Subcutaneous abdominal adipose tissue (tissue), 5 donors: Measurements from ENCODE around the gene SHISA8.
"Not testable (repeated sequence)": the region's sequence is repeated elsewhere in the genome, so short reads cannot be mapped to it uniquely, and the experiment has no call there.

Source experiments
- H3K27ac ChIP-seq: one replicate; pipeline ENCODE4 v1.7.0; 2013; ENCODE audit warnings: low read depth, mild to moderate bottlenecking, inconsistent platforms, low read length, moderate library complexity
- H3K27me3 ChIP-seq, 5 donors: one replicate each; pipeline ENCODE4 v1.7.0; 2013; ENCODE audit warnings: low read length in 5 of 5, inconsistent platforms in 1 of 5; ENCODE audit not compliant: control insufficient read depth in 5 of 5, insufficient read depth in 4 of 5
- H3K36me3 ChIP-seq, 5 donors: one replicate each; pipeline ENCODE4 v1.7.0; 2013; ENCODE audit warnings: low read length in 5 of 5; ENCODE audit not compliant: control insufficient read depth in 5 of 5, insufficient read depth in 5 of 5
- H3K4me1 ChIP-seq, 5 donors: one replicate each; pipeline ENCODE4 v1.7.0; 2013; ENCODE audit warnings: low read length in 5 of 5, mild to moderate bottlenecking in 3 of 5, moderate library complexity in 1 of 5; ENCODE audit not compliant: control insufficient read depth in 5 of 5, insufficient read depth in 5 of 5
- H3K4me3 ChIP-seq, 5 donors: one replicate each; pipeline ENCODE4 v1.7.0; 2013; ENCODE audit warnings: low read length in 5 of 5, low read depth in 1 of 5
- H3K9ac ChIP-seq, 5 donors: one replicate each; pipeline ENCODE4 v1.7.0; 2013; ENCODE audit warnings: low read length in 5 of 5, mild to moderate bottlenecking in 4 of 5, moderate library complexity in 3 of 5
- H3K9me3 ChIP-seq, 5 donors: one replicate each; pipeline ENCODE4 v1.7.0; 2013; ENCODE audit warnings: low read length in 5 of 5; ENCODE audit not compliant: control insufficient read depth in 5 of 5
- donor health status: healthy.
- donor health status: healthy.
- donor health status: healthy.
- donor health status: healthy.
- donor health status: healthy.

The SHISA8 gene

DNA sequence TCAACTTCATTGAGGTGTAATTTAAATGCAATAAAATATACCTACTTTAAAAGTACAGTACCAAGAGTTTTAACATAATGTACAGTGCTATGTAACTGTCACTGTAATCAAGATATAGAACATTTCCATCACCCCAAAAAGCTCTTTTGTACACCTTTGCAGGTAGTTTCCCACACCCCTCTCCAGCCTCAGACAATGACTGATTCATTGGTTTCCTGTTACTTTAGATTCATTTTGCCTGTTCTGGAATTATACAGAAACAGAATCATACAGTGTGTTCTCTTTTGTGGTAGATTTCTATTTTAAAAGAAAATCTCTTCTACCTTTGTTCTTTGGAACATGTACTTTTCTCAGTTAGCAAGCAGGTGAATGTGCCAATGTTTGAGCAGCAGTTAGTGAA lies 38.2 kb downstream of the SHISA8 start:
- H3K27ac ChIP-seq: no peak overlapping the region
- H3K27me3 ChIP-seq: no peaks in the 10 kb centered on the region
- no peak overlapping the region for H3K9ac ChIP-seq
- no peak overlapping the region for H3K4me3 ChIP-seq
- H3K4me1 ChIP-seq: no peaks in the 10 kb centered on the region
- no peaks in the 10 kb centered on the region for H3K9me3 ChIP-seq
- H3K36me3 ChIP-seq: peaks cover 16 to 89% (median 80%) of the 10 kb centered on the region in 5 donors

DNA sequence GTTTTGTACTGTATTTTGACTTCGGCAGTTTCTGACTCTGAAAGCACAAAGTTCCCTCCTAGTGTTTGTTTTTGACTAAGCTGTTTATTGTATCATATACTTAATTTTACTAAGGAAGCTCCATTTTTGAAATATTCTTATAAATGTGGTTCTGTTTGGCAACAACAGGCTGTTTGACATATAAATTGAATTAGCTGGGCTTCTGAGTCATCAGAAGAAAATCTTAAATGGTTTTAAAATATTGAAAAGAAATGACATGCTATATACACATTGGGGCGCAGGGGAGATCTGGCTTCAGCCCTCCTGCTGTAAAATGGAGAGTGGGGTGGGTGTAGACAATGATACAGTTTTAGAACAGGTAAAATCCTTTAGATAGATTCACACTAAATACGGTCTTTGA lies 38.6 kb downstream of the SHISA8 start:
- no peak overlapping the region for H3K27ac ChIP-seq
- H3K36me3 ChIP-seq: peaks cover 16 to 89% (median 77%) of the 10 kb centered on the region in 5 donors
- no peaks in the 10 kb centered on the region for H3K9me3 ChIP-seq
- no peaks in the 10 kb centered on the region for H3K27me3 ChIP-seq
- H3K9ac ChIP-seq: no peak overlapping the region
- H3K4me3 ChIP-seq: no peak overlapping the region
- H3K4me1 ChIP-seq: no peaks in the 10 kb centered on the region

DNA sequence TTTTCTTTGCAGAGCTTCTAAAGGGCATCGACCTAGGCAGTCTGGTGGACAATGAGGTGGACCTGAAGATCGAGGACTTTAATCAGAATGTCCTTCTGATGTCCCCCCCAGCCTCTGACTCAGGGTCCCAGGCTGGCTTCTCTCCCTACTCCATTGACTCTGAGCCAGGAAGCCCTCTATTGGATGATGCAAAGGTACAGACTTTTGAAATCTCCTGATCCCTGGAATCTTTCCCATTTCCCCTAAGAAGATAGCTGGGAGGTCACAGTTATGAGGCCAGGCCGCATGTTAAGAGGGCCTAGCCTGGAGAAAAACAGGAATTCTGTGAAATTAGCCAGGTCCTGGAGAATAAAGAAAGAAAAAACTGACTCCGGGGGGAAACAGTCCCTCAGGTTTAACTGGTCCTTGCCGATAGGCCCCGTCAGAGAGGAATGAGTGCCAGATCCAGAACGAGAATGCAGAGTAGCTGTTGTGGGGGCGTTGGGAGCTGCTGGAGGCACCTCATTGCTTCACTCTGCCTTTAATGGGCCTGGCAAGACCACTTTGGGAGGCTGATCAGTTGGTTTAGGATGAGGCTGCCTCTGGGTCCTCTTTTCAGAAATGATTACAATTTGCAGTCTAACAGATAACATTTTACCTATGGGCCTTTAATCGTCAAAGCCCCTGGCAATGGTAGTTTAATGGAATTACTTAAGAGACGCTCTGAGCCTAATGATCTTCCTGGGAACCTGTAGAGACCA lies 39.2 kb downstream of the SHISA8 start:
- Histone ChIP-seq H3K4me3 (no peak overlapping the region), H3K9me3 (no peaks in the 10 kb centered on the region), H3K4me1 (no peaks in the 10 kb centered on the region), H3K27me3 (no peaks in the 10 kb centered on the region), H3K36me3 (peaks cover 16 to 89% (median 77%) of the 10 kb centered on the region in 5 donors), H3K27ac (no peak overlapping the region), H3K9ac (no peak overlapping the region)

DNA sequence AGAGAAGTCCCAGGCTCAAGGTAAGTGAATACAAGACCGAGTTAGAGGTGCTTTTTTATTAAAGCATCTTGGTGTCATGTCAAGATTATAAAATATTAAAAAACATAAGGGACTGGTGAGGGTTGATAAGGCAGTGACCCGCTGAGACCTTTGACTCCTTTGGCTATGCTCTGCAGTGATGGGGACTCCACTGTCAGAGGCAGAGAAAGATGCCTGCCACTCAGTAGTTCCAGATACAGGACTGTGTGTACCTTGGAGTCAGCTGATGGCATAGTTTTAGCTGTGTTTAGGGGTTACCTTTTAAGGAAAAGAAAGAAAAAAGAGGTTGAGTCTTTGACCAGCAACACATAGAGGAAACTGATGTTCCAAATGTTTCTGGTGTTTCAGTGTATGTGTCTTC lies 40.8 kb downstream of the SHISA8 start:
- Histone ChIP-seq H3K27ac (no peak overlapping the region), H3K36me3 (peaks cover 16 to 84% (median 70%) of the 10 kb centered on the region in 5 donors)

DNA sequence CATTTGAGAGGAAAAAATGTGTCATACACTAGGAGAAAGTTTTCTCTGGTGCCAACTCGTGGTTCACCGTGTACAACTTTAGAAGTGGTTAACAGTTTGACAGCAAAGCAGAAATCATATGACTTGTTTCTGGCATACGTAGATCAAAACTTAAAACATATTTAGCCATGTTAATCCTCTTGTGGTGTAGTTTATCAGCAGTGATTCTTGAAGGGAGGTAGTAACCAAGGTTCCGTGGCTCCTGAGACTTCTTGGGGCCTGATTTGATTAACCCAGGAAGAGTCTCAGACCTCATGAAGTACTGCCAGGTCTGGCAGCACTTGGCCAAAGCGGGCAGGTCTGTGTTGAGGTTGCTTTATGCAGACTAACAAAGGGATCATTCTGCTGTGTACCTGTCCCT lies 41.5 kb downstream of the SHISA8 start:
- H3K4me1 ChIP-seq: no peaks in the 10 kb centered on the region
- peaks cover 16 to 84% (median 70%) of the 10 kb centered on the region in 5 donors for H3K36me3 ChIP-seq
- H3K27ac ChIP-seq: no peak overlapping the region
- no peak overlapping the region for H3K9ac ChIP-seq
- H3K27me3 ChIP-seq: no peaks in the 10 kb centered on the region
- H3K9me3 ChIP-seq: no peaks in the 10 kb centered on the region
- H3K4me3 ChIP-seq: no peak overlapping the region

More for the DNA sequence above, 40.8 kb downstream of the SHISA8 start:
- Histone ChIP-seq H3K4me3 (no peak overlapping the region), H3K9me3 (no peaks in the 10 kb centered on the region), H3K9ac (no peak overlapping the region), H3K4me1 (no peaks in the 10 kb centered on the region), H3K27me3 (no peaks in the 10 kb centered on the region)

DNA sequence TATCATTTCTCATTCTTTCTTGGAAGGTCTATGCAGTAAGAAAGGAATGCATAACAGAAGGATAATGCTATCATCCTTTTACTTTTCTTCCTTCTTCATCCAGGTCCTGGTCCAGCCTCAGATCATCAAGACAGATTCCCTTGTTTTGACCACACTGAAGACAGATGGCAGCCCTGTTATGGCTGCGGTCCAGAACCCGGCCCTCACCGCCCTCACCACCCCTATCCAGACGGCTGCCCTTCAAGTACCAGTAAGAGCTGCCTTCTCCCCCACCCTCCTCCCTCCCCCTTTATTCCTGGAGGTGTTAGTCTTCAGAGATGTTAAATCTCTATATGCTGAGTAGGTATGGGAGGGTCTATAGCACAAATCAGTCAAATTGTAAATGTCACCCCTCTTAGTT lies 44.1 kb downstream of the SHISA8 start:
- H3K9me3 ChIP-seq: no peaks in the 10 kb centered on the region
- peaks cover 8 to 75% (median 61%) of the 10 kb centered on the region in 5 donors for H3K36me3 ChIP-seq
- no peak overlapping the region for H3K4me3 ChIP-seq
- no peaks in the 10 kb centered on the region for H3K27me3 ChIP-seq
- H3K4me1 ChIP-seq: no peaks in the 10 kb centered on the region
- H3K27ac ChIP-seq: no peak overlapping the region
- H3K9ac ChIP-seq: no peak overlapping the region

DNA sequence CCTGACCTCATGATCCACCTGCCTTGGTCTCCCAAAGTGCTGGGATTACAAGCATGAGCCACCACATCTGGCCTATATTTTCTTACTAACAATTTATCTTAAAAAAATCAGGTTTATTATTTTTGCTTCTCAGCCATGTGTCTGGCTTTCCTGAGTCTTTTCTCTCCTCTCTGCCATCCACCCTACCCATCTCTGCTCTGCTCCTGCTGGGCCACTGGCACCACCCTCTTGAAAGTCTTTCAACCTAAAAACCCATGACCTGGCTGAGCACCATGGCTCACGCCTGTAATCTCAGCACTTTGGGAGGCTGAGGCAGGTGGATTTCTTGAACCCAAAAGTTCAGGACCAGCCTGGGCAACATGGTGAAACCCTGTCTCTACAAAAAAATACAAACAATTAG lies 44.8 kb downstream of the SHISA8 start:
- not testable (repeated sequence) for H3K27ac ChIP-seq, H3K4me3 ChIP-seq, H3K4me1 ChIP-seq, H3K9me3 ChIP-seq, H3K27me3 ChIP-seq, H3K9ac ChIP-seq
- H3K36me3 ChIP-seq: peaks cover 7 to 68% (median 54%) of the 10 kb centered on the region in 5 donors

DNA sequence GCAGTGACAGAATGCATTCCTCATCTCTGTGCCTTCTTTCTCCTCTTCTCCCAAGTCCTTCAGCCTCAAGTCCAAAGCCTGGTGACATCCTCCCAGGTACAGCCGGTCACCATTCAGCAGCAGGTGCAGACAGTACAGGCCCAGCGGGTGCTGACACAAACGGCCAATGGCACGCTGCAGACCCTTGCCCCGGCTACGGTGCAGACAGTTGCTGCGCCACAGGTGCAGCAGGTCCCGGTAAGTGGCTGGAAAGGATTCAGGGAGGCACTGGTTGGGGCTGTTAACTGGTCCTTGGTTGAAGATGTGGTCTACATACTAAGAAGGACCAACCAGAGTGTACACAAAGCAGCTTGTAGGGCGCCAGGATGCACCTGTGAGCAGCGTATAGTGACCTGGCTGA lies 46.3 kb downstream of the SHISA8 start:
- H3K27me3 ChIP-seq: no peaks in the 10 kb centered on the region
- no peak overlapping the region for H3K9ac ChIP-seq
- H3K9me3 ChIP-seq: no peaks in the 10 kb centered on the region
- H3K27ac ChIP-seq: no peak overlapping the region
- H3K36me3 ChIP-seq: peaks cover 4 to 55% (median 42%) of the 10 kb centered on the region in 5 donors
- H3K4me3 ChIP-seq: no peak overlapping the region
- H3K4me1 ChIP-seq: no peaks in the 10 kb centered on the region

DNA sequence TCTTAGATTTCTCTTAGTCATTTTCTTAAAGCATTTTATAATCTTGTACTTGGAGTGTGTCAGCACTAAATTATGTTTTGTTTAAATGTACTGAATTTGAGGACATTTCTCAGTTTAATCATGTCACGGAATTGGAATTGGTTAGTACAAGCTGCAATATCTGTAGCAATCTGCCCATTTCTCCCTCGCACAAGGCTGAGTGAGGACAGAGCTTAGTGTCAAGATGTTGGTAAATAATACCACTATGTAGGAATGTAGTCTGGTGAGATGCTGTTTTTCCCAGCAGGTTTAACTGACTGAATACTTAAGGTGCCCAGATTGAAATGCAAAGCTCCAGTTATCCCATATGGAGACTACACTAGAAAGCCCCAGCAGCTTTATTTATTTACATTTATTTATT lies 51.4 kb downstream of the SHISA8 start:
- H3K27ac ChIP-seq: no peak overlapping the region
- H3K36me3 ChIP-seq: peaks cover 0 to 17% (median 16%) of the 10 kb centered on the region in 5 donors
- H3K4me3 ChIP-seq: no peak overlapping the region
- H3K27me3 ChIP-seq: no peaks in the 10 kb centered on the region
- no peak overlapping the region for H3K9ac ChIP-seq
- H3K4me1 ChIP-seq: peaks cover 0 to 9% (median 3%) of the 10 kb centered on the region in 5 donors
- no peaks in the 10 kb centered on the region for H3K9me3 ChIP-seq

DNA sequence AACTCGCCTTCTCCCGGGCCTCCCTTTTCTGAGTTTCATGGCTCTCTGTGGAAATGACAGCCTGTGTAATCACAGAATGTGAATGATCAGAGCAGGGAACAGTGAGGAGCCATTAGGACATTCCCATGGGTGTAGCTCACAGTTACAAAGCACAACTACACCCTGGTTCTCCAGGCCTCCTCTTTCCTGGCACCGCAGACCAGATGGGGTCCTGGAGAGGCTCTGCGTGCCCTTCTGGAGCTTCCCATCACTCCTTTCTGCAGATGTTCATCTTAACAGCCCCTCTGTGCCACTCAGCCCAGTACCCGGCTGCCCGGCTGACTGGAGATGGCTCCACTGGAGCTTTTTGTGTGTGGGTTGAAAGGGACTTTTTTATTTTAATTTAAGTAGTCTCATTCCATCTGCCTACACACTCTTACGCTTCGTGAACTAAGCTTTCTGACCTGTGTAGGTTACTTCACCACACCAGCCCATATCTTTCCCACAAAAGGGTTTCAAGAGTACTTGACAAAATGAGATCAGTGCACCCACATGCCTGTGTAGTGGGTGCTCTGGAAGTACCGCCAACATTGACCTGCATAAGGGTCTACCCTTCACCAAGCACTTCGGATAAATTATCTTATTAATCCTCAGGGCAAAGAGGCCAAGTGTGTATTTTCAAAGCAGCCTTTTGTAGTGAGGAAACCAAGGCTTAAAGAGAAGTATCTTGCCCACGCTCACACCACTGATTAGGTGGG lies 52.2 kb downstream of the SHISA8 start:
- Histone ChIP-seq H3K27ac (no peak overlapping the region), H3K4me1 (peaks cover 0 to 9% (median 3%) of the 10 kb centered on the region in 5 donors), H3K4me3 (no peak overlapping the region), H3K9me3 (no peaks in the 10 kb centered on the region), H3K36me3 (peaks cover 0 to 9% (median 8%) of the 10 kb centered on the region in 5 donors), H3K27me3 (no peaks in the 10 kb centered on the region), H3K9ac (peak overlapping the region in 1 of 5 donors; percentile 54)
